Measurements from ENCODE around the gene TEPSIN. TPM values are rescaled to one million over a fixed set of nuclear protein-coding genes. Genes with fewer than 3 reads are reported as not detected.
A peak's percentile ranks its signal among the peaks of the same experiment; 100 is the strongest.

TEPSIN gene
- total RNA-seq, 1 experiment from 2014 or later = 38.8 TPM

DNA sequence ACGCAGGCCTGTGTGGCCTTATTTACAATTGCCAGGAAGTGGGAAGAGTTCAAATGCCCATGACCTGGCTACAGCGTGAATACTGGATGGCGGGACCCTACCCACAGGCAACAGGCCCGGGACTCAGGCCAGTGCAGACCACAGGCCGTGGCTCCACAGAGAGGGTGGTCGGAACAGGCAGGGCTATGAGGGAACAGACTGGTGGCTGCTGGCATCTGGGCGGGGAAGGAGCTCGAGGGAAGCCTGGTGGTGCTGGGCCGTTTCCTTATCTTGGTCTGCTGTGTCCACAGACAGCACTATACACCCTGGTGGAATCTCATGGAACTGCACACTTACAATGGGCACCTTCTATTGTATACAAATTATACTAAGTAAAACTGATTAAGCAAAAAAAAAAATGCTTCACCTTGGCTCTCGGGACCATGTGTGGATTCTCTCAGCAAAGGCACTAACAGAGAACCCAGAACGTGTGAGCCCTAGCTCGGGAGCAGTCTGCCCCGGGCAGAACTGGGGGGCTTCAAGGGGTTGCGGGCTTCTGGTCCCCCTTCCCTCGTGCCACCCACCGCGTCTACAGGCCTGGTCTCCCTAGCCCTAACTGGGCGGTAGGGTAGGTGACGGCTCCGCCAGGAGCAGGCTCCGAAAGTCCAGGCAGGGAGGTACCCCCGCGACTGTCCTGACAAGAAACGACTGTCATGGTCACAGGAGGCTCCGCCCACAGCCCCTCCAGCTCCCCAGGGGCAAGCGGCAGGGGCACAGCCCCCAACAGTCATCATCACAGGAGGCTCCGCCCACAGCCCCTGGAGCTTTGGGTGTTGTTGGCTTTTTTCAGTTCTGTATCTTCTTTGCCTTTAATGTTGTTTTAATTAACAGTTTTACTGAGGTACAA lies 37.9 kb downstream of the TEPSIN start:
- H3K23me2 ChIP-seq (ENCODE audit: insufficient read length, low read depth, low read length, poor library complexity, severe bottlenecking) = no peaks in the 10 kb centered on the region
- no peak overlapping the region for H2BK12ac ChIP-seq (ENCODE audit: insufficient read length, low read depth, low read length)
- H3K56ac ChIP-seq (ENCODE audit: insufficient read length, low read depth, low read length) = no peak overlapping the region
- H2BK15ac ChIP-seq (ENCODE audit: low read depth, low read length) = no peak overlapping the region
- no peak overlapping the region for H2AK5ac ChIP-seq (ENCODE audit: insufficient read length, low read length)
- Mint-ChIP-seq H3K36me3 (ENCODE audit: insufficient read depth in 1 of 3, low read depth in 3 of 3) (peaks cover 0 to 27% (median 16%) of the 10 kb centered on the region in 3 experiments; a peak in 5 of 7 replicates), H3K4me1 (peaks cover 3% of the 10 kb centered on the region in 2 experiments; a peak in 2 of 4 replicates), H3K4me3 (no peak overlapping the region), H3K27me3 (ENCODE audit: low read depth) (no peaks in the 10 kb centered on the region), H3K9me3 (no peaks in the 10 kb centered on the region), H3K27ac (peak overlapping the region in 1 of 3 experiments; percentile 81; a peak in 2 of 7 replicates)
- no peak overlapping the region for H3K23ac ChIP-seq (ENCODE audit: insufficient read length, low read depth, low read length)
- no peaks in the 10 kb centered on the region for H3K9me3 ChIP-seq (ENCODE audit: control insufficient read depth, low read depth, low read length)
- H3K27me3 ChIP-seq (ENCODE audit: insufficient read depth, low read length) = no peaks in the 10 kb centered on the region
- no peaks in the 10 kb centered on the region for H3K79me2 ChIP-seq (ENCODE audit: insufficient read depth, low read length)
- no peak overlapping the region for H3K18ac ChIP-seq (ENCODE audit: insufficient read length, low read depth, low read length)
- no peak overlapping the region for H4K91ac ChIP-seq (ENCODE audit: insufficient read length, low read depth, low read length)
- TF ChIP-seq, protein P1, sequence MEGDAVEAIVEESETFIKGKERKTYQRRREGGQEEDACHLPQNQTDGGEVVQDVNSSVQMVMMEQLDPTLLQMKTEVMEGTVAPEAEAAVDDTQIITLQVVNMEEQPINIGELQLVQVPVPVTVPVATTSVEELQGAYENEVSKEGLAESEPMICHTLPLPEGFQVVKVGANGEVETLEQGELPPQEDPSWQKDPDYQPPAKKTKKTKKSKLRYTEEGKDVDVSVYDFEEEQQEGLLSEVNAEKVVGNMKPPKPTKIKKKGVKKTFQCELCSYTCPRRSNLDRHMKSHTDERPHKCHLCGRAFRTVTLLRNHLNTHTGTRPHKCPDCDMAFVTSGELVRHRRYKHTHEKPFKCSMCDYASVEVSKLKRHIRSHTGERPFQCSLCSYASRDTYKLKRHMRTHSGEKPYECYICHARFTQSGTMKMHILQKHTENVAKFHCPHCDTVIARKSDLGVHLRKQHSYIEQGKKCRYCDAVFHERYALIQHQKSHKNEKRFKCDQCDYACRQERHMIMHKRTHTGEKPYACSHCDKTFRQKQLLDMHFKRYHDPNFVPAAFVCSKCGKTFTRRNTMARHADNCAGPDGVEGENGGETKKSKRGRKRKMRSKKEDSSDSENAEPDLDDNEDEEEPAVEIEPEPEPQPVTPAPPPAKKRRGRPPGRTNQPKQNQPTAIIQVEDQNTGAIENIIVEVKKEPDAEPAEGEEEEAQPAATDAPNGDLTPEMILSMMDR (conservative IDR thresholded peaks at IDR 0.05) = peak; percentile 59
- no peak overlapping the region for H2BK20ac ChIP-seq (ENCODE audit: low read depth, low read length, poor library complexity, severe bottlenecking)
- no peak overlapping the region for H3K14ac ChIP-seq (ENCODE audit: insufficient read depth, low read length)
- H3K4ac ChIP-seq (ENCODE audit: low read depth, low read length) = no peak overlapping the region
- H3K4me1 ChIP-seq (ENCODE audit: insufficient read depth, low read length) = no peaks in the 10 kb centered on the region
- DNase-seq = no peak
- no peak overlapping the region for H3K27ac ChIP-seq (ENCODE audit: insufficient read length, low read depth, low read length)
- H2BK120ac ChIP-seq (ENCODE audit: low read depth, low read length, poor library complexity, severe bottlenecking) = no peak overlapping the region
- no peak overlapping the region for H2BK5ac ChIP-seq (ENCODE audit: insufficient read length, low read length)
- no peak overlapping the region for H3K9ac ChIP-seq (ENCODE audit: extremely low read depth, insufficient read length, low read length)
- no peak overlapping the region for H4K8ac ChIP-seq (replicated peaks; ENCODE audit: insufficient read length, low read depth, low read length)
- H3K79me1 ChIP-seq (ENCODE audit: insufficient read depth, low read depth, low read length, poor library complexity, severe bottlenecking) = no peaks in the 10 kb centered on the region
- no peak overlapping the region for H3T11ph ChIP-seq (ENCODE audit: low read length)
- no peak overlapping the region for H4K5ac ChIP-seq (ENCODE audit: insufficient read length, low read depth, low read length)
- H2AFZ ChIP-seq (ENCODE audit: low read length) = no peak overlapping the region
- WGBS (ENCODE audit: extremely low coverage, insufficient read length, low lambda C conversion rate) = no CpG with 5 or more reads among the region's 27 CpGs
- no peak overlapping the region for H3K4me2 ChIP-seq (ENCODE audit: insufficient read depth, insufficient read length, low read length)
- H4K20me1 ChIP-seq (ENCODE audit: control insufficient read depth, insufficient read depth, insufficient read length) = no peaks in the 10 kb centered on the region
